HEK293 (cell line): ENCODE measurements around the gene MBD4.
A peak's percentile ranks its signal among the peaks of the same experiment; 100 is the strongest.

Source experiments
- CTCF ChIA-PET: fragments of 350-600 bp; formaldehyde crosslinking; extraction: SDS; loops from one replicate; lab custom pipeline; 2021; ENCODE audit warnings: antibody characterized with exemption; lab: Yijun Ruan, JAX
- POLR2A ChIA-PET: fragments of 300-600 bp; formaldehyde crosslinking; extraction: SDS; loops from one replicate; lab custom pipeline; 2020; ENCODE audit warnings: antibody characterized with exemption, inconsistent platforms; lab: Yijun Ruan, JAX
- H3K27ac ChIP-seq: fragments of 200-500 bp; sonication (Bioruptor generic); 2 replicates; pipeline ENCODE4 v1.5.1; 2014; ENCODE audit warnings: low read depth, low read length, control low read depth, inconsistent platforms; ENCODE audit errors: extremely low read depth
- H3K36me3 ChIP-seq, 2 experiments: fragments of 200-500 bp in 1 of 2; sonication (Bioruptor generic) in 1 of 2; 1 replicate in 1 of 2; 2 replicates in 1 of 2; pipeline ENCODE4 v1.5.1; 2014 to 2017; ENCODE audit warnings: inconsistent platforms in 2 of 2, low read length in 2 of 2; ENCODE audit not compliant: control insufficient read depth in 2 of 2, insufficient read depth in 1 of 2
- H3K4me1 ChIP-seq: fragments of 200-500 bp; sonication (Bioruptor generic); 2 replicates; pipeline ENCODE4 v1.5.1; 2014; ENCODE audit warnings: mild to moderate bottlenecking, low read length, inconsistent platforms; ENCODE audit not compliant: control insufficient read depth, insufficient read depth
- H3K4me3 ChIP-seq: 2 replicates; pipeline ENCODE4 v1.5.1; 2011; ENCODE audit warnings: low read depth, mild to moderate bottlenecking, control low read depth, low read length, moderate library complexity
- H3K9me3 ChIP-seq: fragments of 200-500 bp; sonication (Bioruptor generic); 2 replicates; pipeline ENCODE4 v1.5.1; 2014; ENCODE audit warnings: low read depth, low read length, inconsistent platforms; ENCODE audit not compliant: control insufficient read depth, insufficient read depth
- HIC1 ChIP-seq: fragments of 450-650 bp; formaldehyde crosslinking; IDR thresholded peaks from 2 replicates; pipeline ENCODE4 v1.5.1; 2016; ENCODE audit warnings: missing biosample characterization, missing genetic modification characterization
- PRDM10 ChIP-seq: fragments of 450-650 bp; formaldehyde crosslinking; IDR thresholded peaks from 2 replicates; pipeline ENCODE4 v1.5.1; 2016; ENCODE audit warnings: missing biosample characterization, missing genetic modification characterization
- TSHZ1 ChIP-seq: fragments of 450-650 bp; formaldehyde crosslinking; IDR thresholded peaks from 2 replicates; pipeline ENCODE4 v1.5.1; 2016; ENCODE audit warnings: missing biosample characterization, missing genetic modification characterization, borderline replicate concordance
- ZBTB48 ChIP-seq: fragments of 450-650 bp; formaldehyde crosslinking; IDR thresholded peaks from 2 replicates; pipeline ENCODE4 v1.5.1; 2016; ENCODE audit warnings: missing biosample characterization, missing genetic modification characterization
- ZNF174 ChIP-seq: fragments of 450-650 bp; formaldehyde crosslinking; IDR thresholded peaks from 2 replicates; pipeline ENCODE4 v1.5.0; 2017; ENCODE audit warnings: missing biosample characterization, mild to moderate bottlenecking, missing genetic modification characterization
- ZNF211 ChIP-seq: fragments of 450-650 bp; formaldehyde crosslinking; IDR thresholded peaks from 2 replicates; pipeline ENCODE4 v1.5.1; 2016; ENCODE audit warnings: low read depth, missing biosample characterization, missing genetic modification characterization
- ZNF473 ChIP-seq: fragments of 450-650 bp; formaldehyde crosslinking; IDR thresholded peaks from 2 replicates; pipeline ENCODE4 v1.5.1; 2017; ENCODE audit warnings: missing biosample characterization, missing genetic modification characterization
- ZNF560 ChIP-seq: fragments of 450-650 bp; formaldehyde crosslinking; IDR thresholded peaks from 2 replicates; pipeline ENCODE4 v1.5.1; 2017; ENCODE audit warnings: missing biosample characterization, missing genetic modification characterization, borderline replicate concordance
- ZNF610 ChIP-seq: fragments of 450-650 bp; formaldehyde crosslinking; IDR thresholded peaks from 2 replicates; pipeline ENCODE4 v1.5.1; 2016; ENCODE audit warnings: missing biosample characterization, missing genetic modification characterization, borderline replicate concordance

The MBD4 gene

GRCh38 chr3:129429602-129430001 lies 10.1 kb downstream of the MBD4 start:
- Histone ChIP-seq H3K36me3 (peaks cover 0 to 55% of the 10 kb centered on the region in 2 experiments), H3K9me3 (no peaks in the 10 kb centered on the region), H3K4me3 (no peak overlapping the region), H3K27ac (no peak overlapping the region), H3K4me1 (no peaks in the 10 kb centered on the region)
- POLR2A ChIA-PET, result interaction anchor here (0.8 to 4.1 kb wide), 2 partner anchors 9 to 10 kb away, joined by 3 to 27 read pairs; partner anchors contain the start of genes IFT122 and MBD4
- CTCF ChIA-PET, result interaction anchor here (0.8 kb wide), 1 partner anchor 10 kb away, joined by 3 read pairs; the partner anchor contains the start of genes IFT122 and MBD4
- TF ChIP-seq ZNF560 (tag by site-specific recombination), result no peak
- TF ChIP-seq HIC1 (tag by site-specific recombination), result no peak

- TF ChIP-seq ZNF211 (tag by site-specific recombination), result no peak
- no peak for TF ChIP-seq ZNF473 (tag by site-specific recombination)
- peak; percentile 4; the same call in 1 of the 2 replicates for TF ChIP-seq PRDM10 (tag by site-specific recombination)
- no peak for TF ChIP-seq ZBTB48
- no peak for TF ChIP-seq ZNF174 (tag by site-specific recombination)
- no peak for TF ChIP-seq TSHZ1 (tag by site-specific recombination)
- no peak for TF ChIP-seq ZNF610 (tag by site-specific recombination)
- TF ChIP-seq, all 188 proteins: peak for 1
- ChIA-PET CTCF (interaction anchor here (0.8 kb wide), 1 partner anchor 11 kb away, joined by 3 read pairs; the partner anchor contains the start of genes IFT122 and MBD4), POLR2A (interaction anchor here (0.8 to 4.1 kb wide), 2 partner anchors 9 to 11 kb away, joined by 3 to 27 read pairs; partner anchors contain the start of genes IFT122 and MBD4)
- no peak overlapping the region for H3K4me3 ChIP-seq
- no peak overlapping the region for H3K27ac ChIP-seq
- no peaks in the 10 kb centered on the region for H3K9me3 ChIP-seq
- peaks cover 0 to 51% of the 10 kb centered on the region in 2 experiments; a peak in 2 of 3 replicates for H3K36me3 ChIP-seq
- H3K4me1 ChIP-seq, result no peaks in the 10 kb centered on the region
These were observed 10.7 kb downstream of the MBD4 start for GRCh38 chr3:129429080-129429451.
